WTC11 (cell line): ENCODE results near the gene PAM. TPM values are rescaled to one million over a fixed set of nuclear protein-coding genes. Genes with fewer than 3 reads are reported as not detected.

Experiments used
- ATAC-seq: fragments of 200-7000 bp; cut with Tn5 transposase; 2 replicates; pipeline ENCODE4 v1.10.0; 2021; ENCODE audit warnings: mild to moderate bottlenecking, moderate library complexity
- CTCF ChIA-PET: fragments of 300-600 bp; sonication (Branson Sonifier 250); formaldehyde crosslinking; loops from one replicate; lab custom pipeline; 2021; ENCODE audit warnings: antibody characterized with exemption; lab: Charles Lee
- POLR2A ChIA-PET: fragments of 350-600 bp; sonication (Branson Sonifier 250); formaldehyde crosslinking; loops from one replicate; lab custom pipeline; 2021; ENCODE audit warnings: antibody characterized with exemption; lab: Charles Lee
- DNase-seq: peaks from one replicate; pipeline ENCODE4 v3.0.0; 2021; ENCODE audit warnings: low spot score
- H3K27ac Mint-ChIP-seq: 2 replicates; pipeline ENCODE4 v1.8.0; 2021; ENCODE audit warnings: mixed read lengths
- H3K27me3 Mint-ChIP-seq: 2 replicates; pipeline ENCODE4 v1.8.0; 2021; ENCODE audit warnings: low read depth, mild to moderate bottlenecking, moderate library complexity, mixed read lengths
- H3K36me3 Mint-ChIP-seq: 2 replicates; pipeline ENCODE4 v1.8.0; 2021; ENCODE audit warnings: mixed read lengths
- H3K4me1 Mint-ChIP-seq: 2 replicates; pipeline ENCODE4 v1.8.0; 2022; ENCODE audit warnings: mixed read lengths
- H3K4me3 Mint-ChIP-seq: 2 replicates; pipeline ENCODE4 v1.8.0; 2021; ENCODE audit warnings: mild to moderate bottlenecking, moderate library complexity, mixed read lengths
- H3K9me3 Mint-ChIP-seq: 2 replicates; pipeline ENCODE4 v1.8.0; 2021; ENCODE audit warnings: mixed read lengths
- AR ChIP-seq: fragments of 250-450 bp; sonication (Bioruptor Pico); IDR thresholded peaks from 2 replicates; pipeline ENCODE4 v1.9.0; 2021; ENCODE audit warnings: mild to moderate bottlenecking
- ARID4B ChIP-seq: sonication (generic); formaldehyde crosslinking; IDR thresholded peaks from 2 replicates; pipeline ENCODE4 v1.8.0; 2023; ENCODE audit warnings: missing genetic modification reagents, mild to moderate bottlenecking, borderline replicate concordance
- CBFB ChIP-seq: sonication (generic); formaldehyde crosslinking; IDR thresholded peaks from 2 replicates; pipeline ENCODE4 v1.8.1; 2022; ENCODE audit warnings: mild to moderate bottlenecking, low read depth, missing genetic modification reagents
- CREM ChIP-seq: sonication (generic); formaldehyde crosslinking; IDR thresholded peaks from 2 replicates; pipeline ENCODE4 v1.8.1; 2022; ENCODE audit warnings: mild to moderate bottlenecking, missing genetic modification reagents, moderate library complexity
- E2F4 ChIP-seq: sonication (generic); formaldehyde crosslinking; IDR thresholded peaks from 2 replicates; pipeline ENCODE4 v1.8.1; 2022; ENCODE audit warnings: low read depth, mild to moderate bottlenecking, moderate library complexity, missing genetic modification reagents, borderline replicate concordance
- FOXK1 ChIP-seq: sonication (generic); formaldehyde crosslinking; IDR thresholded peaks from 2 replicates; pipeline ENCODE4 v1.8.0; 2022; ENCODE audit warnings: mild to moderate bottlenecking, moderate library complexity, missing genetic modification reagents
- ZBTB43 ChIP-seq: sonication (generic); formaldehyde crosslinking; IDR thresholded peaks from 2 replicates; pipeline ENCODE4 v1.8.1; 2023; ENCODE audit warnings: mild to moderate bottlenecking, missing genetic modification reagents
- ZNF425 ChIP-seq: fragments of 250-450 bp; sonication (Bioruptor Pico); conservative IDR thresholded peaks from 2 replicates; pipeline ENCODE4 v1.9.0; 2021; ENCODE audit warnings: mild to moderate bottlenecking
- ZNF671 ChIP-seq: fragments of 250-450 bp; sonication (Bioruptor Pico); IDR thresholded peaks from 2 replicates; pipeline ENCODE4 v1.8.0; 2021; ENCODE audit warnings: mild to moderate bottlenecking
- total RNA-seq: library from RNA; stranded (reverse); gene quantifications from 3 replicates; pipeline ENCODE4 v1.2.3, GENCODE V29; 2021
- TF ChIP-seq, protein P1 (sequence below): sonication (generic); formaldehyde crosslinking; IDR thresholded peaks from 2 replicates; pipeline ENCODE4 v1.8.0; 2022; ENCODE audit warnings: mild to moderate bottlenecking, missing genetic modification reagents
- TF ChIP-seq, protein P2 (sequence below): sonication (generic); formaldehyde crosslinking; IDR thresholded peaks from 2 replicates; pipeline ENCODE4 v1.8.1; 2023; ENCODE audit warnings: mild to moderate bottlenecking, missing genetic modification reagents
- TF ChIP-seq, protein P3 (sequence below): sonication (generic); formaldehyde crosslinking; IDR thresholded peaks from 2 replicates; pipeline ENCODE4 v1.8.1; 2023; ENCODE audit warnings: mild to moderate bottlenecking, moderate library complexity, missing genetic modification reagents

The PAM gene
- total RNA-seq, 1 experiment from 2014 or later: 52.3 TPM

- POLR2A ChIA-PET: no interaction called here
- no peak overlapping the region for H3K4me3 Mint-ChIP-seq
- DNase-seq (no peak), ATAC-seq (peak; percentile 67)
- H3K9me3 Mint-ChIP-seq: peaks cover 10% of the 10 kb centered on the region
- CTCF ChIA-PET: no interaction called here
- H3K27ac Mint-ChIP-seq: no peak overlapping the region
- no peaks in the 10 kb centered on the region for H3K27me3 Mint-ChIP-seq
- TF ChIP-seq, protein P1, sequence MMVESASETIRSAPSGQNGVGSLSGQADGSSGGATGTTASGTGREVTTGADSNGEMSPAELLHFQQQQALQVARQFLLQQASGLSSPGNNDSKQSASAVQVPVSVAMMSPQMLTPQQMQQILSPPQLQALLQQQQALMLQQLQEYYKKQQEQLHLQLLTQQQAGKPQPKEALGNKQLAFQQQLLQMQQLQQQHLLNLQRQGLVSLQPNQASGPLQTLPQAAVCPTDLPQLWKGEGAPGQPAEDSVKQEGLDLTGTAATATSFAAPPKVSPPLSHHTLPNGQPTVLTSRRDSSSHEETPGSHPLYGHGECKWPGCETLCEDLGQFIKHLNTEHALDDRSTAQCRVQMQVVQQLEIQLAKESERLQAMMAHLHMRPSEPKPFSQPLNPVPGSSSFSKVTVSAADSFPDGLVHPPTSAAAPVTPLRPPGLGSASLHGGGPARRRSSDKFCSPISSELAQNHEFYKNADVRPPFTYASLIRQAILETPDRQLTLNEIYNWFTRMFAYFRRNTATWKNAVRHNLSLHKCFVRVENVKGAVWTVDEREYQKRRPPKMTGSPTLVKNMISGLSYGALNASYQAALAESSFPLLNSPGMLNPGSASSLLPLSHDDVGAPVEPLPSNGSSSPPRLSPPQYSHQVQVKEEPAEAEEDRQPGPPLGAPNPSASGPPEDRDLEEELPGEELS (CRISPR knock-in tag): no peak
- TF ChIP-seq CBFB (CRISPR knock-in tag) (no peak), ZNF425 (CRISPR knock-in tag) (no peak), FOXK1 (CRISPR knock-in tag) (no peak), ARID4B (no peak), ZBTB43 (CRISPR knock-in tag) (no peak), ZNF671 (CRISPR knock-in tag) (no peak), CREM (CRISPR knock-in tag) (no peak), E2F4 (no peak), AR (no peak)
- TF ChIP-seq, protein P2, sequence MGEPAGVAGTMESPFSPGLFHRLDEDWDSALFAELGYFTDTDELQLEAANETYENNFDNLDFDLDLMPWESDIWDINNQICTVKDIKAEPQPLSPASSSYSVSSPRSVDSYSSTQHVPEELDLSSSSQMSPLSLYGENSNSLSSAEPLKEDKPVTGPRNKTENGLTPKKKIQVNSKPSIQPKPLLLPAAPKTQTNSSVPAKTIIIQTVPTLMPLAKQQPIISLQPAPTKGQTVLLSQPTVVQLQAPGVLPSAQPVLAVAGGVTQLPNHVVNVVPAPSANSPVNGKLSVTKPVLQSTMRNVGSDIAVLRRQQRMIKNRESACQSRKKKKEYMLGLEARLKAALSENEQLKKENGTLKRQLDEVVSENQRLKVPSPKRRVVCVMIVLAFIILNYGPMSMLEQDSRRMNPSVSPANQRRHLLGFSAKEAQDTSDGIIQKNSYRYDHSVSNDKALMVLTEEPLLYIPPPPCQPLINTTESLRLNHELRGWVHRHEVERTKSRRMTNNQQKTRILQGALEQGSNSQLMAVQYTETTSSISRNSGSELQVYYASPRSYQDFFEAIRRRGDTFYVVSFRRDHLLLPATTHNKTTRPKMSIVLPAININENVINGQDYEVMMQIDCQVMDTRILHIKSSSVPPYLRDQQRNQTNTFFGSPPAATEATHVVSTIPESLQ (CRISPR knock-in tag): no peak
- TF ChIP-seq, protein P3, sequence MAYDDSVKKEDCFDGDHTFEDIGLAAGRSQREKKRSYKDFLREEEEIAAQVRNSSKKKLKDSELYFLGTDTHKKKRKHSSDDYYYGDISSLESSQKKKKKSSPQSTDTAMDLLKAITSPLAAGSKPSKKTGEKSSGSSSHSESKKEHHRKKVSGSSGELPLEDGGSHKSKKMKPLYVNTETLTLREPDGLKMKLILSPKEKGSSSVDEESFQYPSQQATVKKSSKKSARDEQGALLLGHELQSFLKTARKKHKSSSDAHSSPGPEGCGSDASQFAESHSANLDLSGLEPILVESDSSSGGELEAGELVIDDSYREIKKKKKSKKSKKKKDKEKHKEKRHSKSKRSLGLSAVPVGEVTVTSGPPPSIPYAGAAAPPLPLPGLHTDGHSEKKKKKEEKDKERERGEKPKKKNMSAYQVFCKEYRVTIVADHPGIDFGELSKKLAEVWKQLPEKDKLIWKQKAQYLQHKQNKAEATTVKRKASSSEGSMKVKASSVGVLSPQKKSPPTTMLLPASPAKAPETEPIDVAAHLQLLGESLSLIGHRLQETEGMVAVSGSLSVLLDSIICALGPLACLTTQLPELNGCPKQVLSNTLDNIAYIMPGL (CRISPR knock-in tag): no peak
- no peaks in the 10 kb centered on the region for H3K4me1 Mint-ChIP-seq
- peaks cover 9% of the 10 kb centered on the region for H3K36me3 Mint-ChIP-seq
Measured at GRCh38 chr5:102834438-102834964, 79.4 kb downstream of the PAM start.
